HG02981 (cell line): Measurements from ENCODE around the gene FGFR2.

Source experiments
- ATAC-seq: cut with Tn5 transposase; IDR thresholded peaks from one replicate; pipeline ENCODE4 v1.9.1; 2021; ENCODE audit warnings: mild to moderate bottlenecking, moderate library complexity; ENCODE audit not compliant: unreplicated experiment

FGFR2 gene

DNA sequence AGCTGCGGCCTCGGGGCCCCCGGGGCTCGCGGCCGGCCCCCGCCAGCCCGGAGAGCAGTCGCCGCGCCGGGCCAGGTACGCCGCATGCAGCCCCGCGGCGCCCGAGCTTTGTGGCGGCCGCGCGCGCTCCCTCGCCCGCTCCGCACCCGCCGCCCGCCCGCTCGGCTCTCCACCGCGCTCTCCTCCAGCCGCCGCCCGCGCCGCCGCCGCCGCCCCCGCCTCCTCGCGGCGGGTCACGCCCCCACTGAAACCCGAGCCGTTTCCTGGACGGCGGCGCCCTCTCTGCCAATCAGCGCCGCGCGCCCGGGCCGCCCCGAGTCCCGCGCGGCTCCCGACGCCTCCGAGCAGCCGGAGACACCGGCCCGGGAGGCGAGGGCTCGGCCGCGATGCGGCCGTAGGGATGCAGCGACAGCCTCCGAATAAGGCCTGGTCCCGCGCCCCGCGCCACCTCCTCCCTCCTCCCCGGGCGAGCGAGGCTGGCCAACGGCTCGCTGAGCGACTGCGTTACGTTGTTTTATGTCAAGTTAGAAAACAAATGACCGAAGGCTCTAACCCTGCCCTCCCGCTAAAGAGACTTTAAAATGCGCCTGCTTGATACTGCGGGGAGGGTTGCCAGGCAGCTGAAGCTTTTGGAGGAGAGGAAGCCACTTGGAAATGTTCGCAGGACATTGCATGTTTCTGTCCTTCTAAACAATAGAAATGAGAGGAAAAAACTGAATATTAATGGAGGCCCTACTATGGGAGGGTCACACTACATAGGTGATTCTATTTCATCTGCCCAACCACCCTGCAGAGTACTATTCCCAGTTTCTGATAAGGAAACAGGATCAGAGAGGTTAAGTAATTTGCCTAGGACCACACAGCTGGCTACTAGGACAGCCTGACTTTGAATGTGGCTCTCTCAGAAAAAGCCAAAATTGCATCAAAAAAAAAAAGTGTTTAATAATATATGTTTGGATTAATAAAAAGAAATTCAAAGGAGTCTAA is at the start of gene FGFR2:
TSS of gene FGFR2 (minus strand) at position 182 of the 987 bp plus-strand sequence. CDS start 4,627 bp downstream, outside the sequence.
- peak; percentile 91 for ATAC-seq

GRCh38 chr10:121647401-121647800 is 49.2 kb upstream of the FGFR2 start:
- ATAC-seq: no peak

DNA sequence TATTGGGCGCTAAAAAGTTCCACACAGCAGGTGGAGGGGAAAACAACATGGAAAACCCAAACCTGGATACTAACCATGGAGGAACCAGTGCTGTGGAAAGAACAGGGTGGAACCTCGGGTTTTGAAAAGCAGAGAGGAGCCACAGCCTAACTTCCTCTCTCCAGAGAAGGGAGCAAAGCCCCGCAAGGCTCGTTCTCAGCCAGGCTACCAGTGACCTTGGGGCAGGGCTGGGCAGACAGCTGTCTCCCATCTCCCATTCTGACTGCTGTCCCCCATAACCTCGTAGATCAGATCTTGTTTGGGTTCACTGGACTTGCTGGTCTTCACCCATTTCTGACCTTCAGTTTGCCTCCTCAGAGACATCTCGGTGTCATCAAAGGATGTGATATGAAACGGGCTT is 47.5 kb upstream of the FGFR2 start:
- ATAC-seq: no peak

GRCh38 chr10:121644501-121644900 is 46.3 kb upstream of the FGFR2 start:
- ATAC-seq: no peak

- ATAC-seq: no peak
These were observed 42.0 kb upstream of the FGFR2 start for GRCh38 chr10:121640266-121640665.

DNA sequence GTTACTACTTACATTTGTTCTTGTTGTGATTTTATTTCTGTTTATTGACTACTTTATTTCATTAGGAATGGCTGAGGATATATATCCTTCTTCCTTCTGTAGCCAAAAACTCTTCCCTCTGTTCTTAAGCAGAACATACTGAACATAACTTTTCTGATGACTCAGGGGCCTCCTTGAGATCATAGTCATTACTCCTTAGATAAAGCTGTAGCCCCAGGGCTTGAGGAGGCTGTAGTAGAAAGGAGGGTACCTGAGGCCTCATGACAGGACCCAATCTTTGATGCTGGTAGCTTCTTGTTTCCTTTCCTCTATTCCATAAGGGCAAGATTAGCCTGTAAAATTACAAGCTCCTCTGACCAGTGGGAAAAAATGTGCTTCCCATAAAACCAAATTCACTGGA is 41.2 kb upstream of the FGFR2 start:
- ATAC-seq: no peak

GRCh38 chr10:121637437-121637836 is 39.2 kb upstream of the FGFR2 start:
- no peak for ATAC-seq

- no peak for ATAC-seq
These were observed 34.8 kb upstream of the FGFR2 start for GRCh38 chr10:121633056-121633455.

GRCh38 chr10:121631365-121632029 is 33.3 kb upstream of the FGFR2 start:
- no peak for ATAC-seq

DNA sequence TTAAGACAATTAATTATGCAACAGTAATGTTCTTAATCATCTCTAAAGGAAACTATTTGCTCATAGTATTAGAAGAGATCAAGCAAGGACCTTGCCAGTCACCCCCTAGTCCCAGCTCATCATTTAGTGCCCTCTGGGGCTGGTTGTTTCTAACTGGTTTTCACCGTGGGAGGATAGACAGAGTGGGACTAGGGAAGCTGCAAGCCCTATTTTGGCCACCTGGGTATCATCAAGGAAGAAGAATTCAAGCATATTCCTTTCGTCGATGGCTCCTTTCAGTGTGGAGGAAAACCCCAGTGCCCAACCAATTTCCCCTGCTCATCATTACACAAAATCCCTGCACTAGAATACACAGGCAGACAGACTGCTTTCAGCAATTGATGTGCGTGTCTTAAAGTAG is 30.6 kb upstream of the FGFR2 start:
- ATAC-seq: no peak

DNA sequence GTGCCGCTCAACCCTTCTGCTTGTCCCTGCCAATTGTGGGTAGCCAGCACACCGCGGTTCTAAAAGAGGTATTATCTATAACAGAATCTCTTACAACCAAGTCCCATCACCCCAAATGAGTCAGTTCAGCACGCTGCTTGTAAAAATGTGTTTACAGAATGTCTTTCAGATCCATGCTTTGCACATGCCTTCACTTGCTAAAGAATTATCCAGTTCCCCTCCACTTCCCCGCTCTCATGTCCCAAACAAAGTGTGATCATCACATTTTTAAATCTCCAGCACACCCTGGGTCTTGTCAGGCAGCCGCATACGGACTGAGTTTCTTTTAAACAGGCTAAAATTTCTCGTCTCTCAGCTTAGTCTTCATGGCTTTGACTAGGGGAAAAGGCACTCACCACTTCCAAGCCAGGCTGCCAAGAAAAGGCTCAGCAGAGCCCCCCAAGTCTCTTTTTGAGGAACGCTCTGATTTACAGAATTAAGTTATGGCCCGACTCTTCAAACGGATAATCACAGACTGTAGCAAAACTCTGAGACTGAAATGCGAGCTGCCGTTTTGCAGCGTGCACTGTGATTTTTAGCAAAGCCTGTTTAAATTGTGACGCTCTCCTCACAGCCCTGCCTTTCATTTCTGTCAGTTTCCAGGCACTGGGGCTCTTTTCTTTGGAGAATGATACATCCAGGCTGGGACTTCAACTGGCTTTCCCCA is 29.8 kb upstream of the FGFR2 start:
- ATAC-seq: no peak

DNA sequence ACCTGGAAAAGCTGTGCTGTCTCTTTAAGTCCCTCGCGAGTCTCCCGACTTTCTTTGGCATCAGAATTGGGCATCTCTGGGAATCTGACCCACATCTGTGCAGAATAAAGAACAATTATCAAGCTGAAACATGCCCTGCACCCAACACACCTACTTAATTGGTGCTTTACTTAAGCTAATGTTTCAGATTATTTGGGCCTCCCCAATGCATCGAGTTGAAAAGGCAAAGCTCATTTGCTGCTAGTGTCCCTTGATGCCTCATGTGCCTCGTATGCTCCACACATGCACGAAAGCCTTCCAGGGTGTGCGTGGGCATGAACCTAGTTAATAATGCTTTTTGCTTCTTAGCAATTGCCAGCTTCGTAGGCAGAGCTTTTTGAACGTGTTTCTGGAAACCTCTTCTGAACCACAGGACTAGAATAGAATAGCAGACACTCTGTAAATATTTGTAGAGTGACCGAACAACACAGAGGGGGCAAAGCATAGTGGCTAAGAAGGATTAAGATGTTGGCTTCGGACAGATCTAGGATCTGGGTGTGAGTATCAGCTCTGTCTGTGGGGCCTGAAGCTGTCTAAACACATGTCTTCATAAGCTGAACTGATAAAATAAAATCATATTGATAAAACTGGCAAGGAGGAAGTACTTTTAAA is 26.7 kb upstream of the FGFR2 start:
- no peak for ATAC-seq

- no peak for ATAC-seq
These were observed 20.7 kb upstream of the FGFR2 start for GRCh38 chr10:121618906-121619305.

DNA sequence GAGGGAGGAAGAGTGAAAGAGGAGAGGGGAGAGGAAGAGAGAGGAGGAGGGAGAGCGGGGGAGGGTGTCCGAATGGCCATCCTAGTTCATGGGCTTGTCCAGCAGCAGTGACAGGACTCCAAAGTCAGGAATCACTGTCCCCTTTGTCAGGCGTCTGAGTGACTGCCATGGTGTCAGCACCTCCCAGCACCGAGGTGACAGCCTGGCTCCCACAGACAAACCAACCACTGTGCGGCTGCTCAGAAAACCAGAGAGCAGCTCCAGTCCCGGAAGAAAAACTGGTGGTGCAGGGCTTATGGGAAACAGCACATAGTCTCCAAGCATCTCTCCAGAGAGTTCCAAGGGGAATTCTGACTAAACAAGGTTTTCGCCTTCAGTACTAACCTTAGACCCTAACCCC is 18.9 kb upstream of the FGFR2 start:
- ATAC-seq: no peak

DNA sequence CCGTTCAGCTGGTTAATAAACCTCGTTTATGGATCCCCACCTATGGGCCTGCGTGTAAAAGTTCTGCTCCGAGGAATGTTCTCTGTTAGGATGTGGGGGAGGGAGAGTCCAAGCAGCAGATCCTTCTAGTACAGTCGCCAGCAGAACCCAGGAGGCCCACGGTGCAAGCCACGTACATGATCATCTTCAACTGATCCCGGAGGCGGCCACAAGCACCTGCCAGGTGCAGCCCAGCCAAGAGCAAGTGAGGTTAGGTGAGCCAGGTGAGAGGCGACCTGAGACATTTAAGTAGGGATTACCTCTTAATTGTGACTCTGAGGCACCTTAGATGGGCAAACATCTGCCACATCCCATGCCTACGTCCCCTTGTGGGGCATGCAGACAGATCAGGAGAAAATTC is 18.0 kb upstream of the FGFR2 start:
- no peak for ATAC-seq

- ATAC-seq: no peak
These were observed 17.6 kb upstream of the FGFR2 start for GRCh38 chr10:121615836-121616235.

DNA sequence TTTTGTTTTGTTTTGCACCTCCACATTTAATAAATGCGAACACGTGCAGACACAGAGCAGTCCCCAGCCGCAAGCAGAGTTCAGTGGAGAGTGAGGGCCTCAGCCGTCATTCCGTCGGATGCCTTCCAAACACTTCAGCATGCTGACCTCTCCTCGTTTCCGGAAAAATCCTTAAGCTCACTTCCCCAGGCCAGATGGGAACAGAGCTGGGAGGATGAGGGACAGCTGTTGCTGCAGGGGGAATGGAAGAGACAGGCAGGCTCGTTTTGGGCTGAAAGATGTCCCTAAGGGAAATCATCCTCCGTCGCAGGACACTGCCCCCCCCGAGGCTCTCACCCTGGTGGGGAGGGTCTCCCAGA is 17.2 kb upstream of the FGFR2 start:
- ATAC-seq: no peak

DNA sequence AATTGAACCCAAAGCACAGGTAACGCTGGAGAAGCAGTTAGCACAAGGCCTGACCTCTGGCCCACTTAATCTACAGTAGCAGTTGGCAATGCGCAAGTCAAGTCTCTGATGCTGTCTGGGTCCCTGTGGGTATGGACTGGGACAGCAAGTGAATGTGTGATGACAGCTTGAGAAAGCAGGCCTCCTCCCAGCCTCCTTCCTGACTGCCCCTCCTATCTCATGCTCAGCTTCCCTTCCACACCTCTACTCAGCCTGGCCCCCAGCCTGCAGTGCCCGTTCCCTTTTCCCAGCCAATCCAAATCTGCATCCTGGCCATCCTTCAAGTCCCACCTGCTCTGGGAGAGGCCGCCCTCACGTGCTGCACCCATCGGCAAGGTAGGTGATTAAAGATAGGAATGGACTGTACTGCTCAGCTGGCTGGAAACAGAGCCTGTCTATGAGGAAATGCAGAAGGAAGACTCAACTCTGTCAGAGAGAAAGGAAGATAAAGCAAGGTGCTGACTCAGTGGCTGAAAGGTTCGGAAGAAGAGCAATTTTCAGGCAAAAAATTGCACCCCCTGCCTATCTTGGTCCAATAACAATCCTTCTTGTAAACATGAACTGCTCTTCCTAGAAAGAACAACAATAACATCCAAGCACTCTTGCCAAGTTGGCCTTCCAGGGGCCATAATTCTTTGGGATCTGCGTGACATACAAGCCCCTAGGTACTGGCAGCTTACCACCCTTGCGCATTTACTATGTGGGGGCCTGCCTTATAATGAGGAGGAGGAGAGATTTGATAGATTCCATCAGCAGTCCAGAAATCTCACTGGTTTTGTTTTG is 16.6 kb upstream of the FGFR2 start:
- no peak for ATAC-seq

DNA sequence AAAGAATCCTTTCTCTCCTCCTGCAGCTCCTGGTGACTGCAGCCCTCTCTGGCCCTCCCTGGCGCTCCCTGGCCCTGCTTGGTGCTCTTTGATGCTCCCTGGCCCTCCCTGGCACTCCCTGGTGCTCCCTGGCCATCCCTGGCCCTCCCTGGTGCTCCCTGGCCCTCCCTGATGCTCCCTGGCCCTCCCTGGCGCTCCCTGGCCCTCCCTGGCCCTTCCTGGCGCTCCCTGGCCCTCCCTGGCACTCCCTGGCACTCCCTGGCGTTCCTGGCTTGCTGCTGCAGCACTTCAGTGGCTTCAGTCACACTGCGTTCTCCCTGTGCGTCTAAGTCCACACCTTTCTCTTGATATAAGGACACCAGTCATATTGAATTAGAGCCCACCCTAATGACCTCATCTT is 15.2 kb upstream of the FGFR2 start:
- ATAC-seq: no peak
